ENCODE results near the gene WNT3A. TPM values are rescaled to one million over a fixed set of nuclear protein-coding genes. Genes with fewer than 3 reads are reported as not detected.
A peak's percentile ranks its signal among the peaks of the same experiment; 100 is the strongest.

The WNT3A gene
- total and polyA plus RNA-seq, 9 of the 15 experiments (the other 6 are each of a cell fraction or from before 2014, with no cell fraction given): not detected

DNA sequence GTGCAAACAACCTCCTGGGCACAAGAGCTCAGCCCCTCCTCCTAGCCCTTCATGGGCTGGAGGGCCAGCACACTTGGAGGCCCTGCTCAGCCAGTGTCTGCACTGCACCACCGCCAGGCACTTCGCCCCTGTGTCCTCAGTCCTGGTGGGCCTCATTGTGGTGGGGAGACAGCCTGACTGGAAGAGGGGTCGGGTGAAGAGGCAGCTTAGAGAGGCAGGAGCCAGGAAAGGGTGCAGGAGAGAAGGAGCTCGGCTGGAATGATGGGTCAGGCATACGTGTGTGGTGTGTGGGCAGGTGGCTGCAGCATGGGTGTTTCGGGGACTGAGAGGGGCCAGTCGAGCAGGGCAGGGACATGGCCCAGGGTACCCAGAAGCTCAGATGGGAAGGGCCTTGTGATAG lies 4.1 kb downstream of the WNT3A start:
- peak in 1 of 4 experiments; percentile 4 for DNase-seq (ENCODE audit: extremely low read depth in 1 of 4, low spot score in 3 of 4)
- H3K4me2 ChIP-seq (ENCODE audit: insufficient read depth, low read length): no peak overlapping the region
- WGBS (ENCODE audit: insufficient coverage, low coverage, missing lambda C conversion rate): 0% methylated on average over 7 of the region's 7 CpGs
- ChIA-PET POLR2A (interaction anchor here (0.7 kb wide), 2 partner anchors 8 to 11 kb away, joined by 3 read pairs; no protein-coding TSS in a partner anchor), CTCF (ENCODE audit: low intra/inter-chr PET ratio) (no interaction called here)
- H3K9me1 ChIP-seq (ENCODE audit: control insufficient read depth, insufficient read depth, low read length): peaks cover 3% of the 10 kb centered on the region
- H3K27ac ChIP-seq (ENCODE audit: extremely low read depth, low read depth, low read length): no peak overlapping the region
- H3K4me3 ChIP-seq: no peak overlapping the region
- FAIRE-seq: no peak
- no peaks in the 10 kb centered on the region for H3K79me2 ChIP-seq (ENCODE audit: control insufficient read depth, insufficient read depth, low read length)
- no peaks in the 10 kb centered on the region for H3K9me3 ChIP-seq (replicated peaks; ENCODE audit: control insufficient read depth, insufficient read depth, low read depth, low read length)
- TF ChIP-seq CBFA2T3 (IDR thresholded peaks at IDR 0.05) (no peak), JUND (IDR thresholded peaks at IDR 0.05; ENCODE audit: borderline replicate concordance, low read depth, low read length) (no peak), JUND (tag; IDR thresholded peaks at IDR 0.05; ENCODE audit: borderline replicate concordance, low read depth, low read length) (no peak), RAD21 (CRISPR knock-in tag; conservative IDR thresholded peaks at IDR 0.05 in 1 of 2, IDR thresholded peaks at IDR 0.05 in 1 of 2) (no peak), SMC3 (conservative IDR thresholded peaks at IDR 0.05; ENCODE audit: insufficient read depth, low read depth, low read length) (no peak), ZNF239 (CRISPR knock-in tag; IDR thresholded peaks at IDR 0.05) (no peak), ZNF311 (CRISPR knock-in tag; IDR thresholded peaks at IDR 0.05) (no peak), NFYB (IDR thresholded peaks at IDR 0.05; ENCODE audit: extremely low read depth, insufficient read length) (no peak), BDP1 (IDR thresholded peaks at IDR 0.05; ENCODE audit: insufficient read depth, insufficient read length) (no peak), ARHGAP35 (IDR thresholded peaks at IDR 0.05; ENCODE audit: partially characterized antibody) (no peak), PHB (CRISPR knock-in tag; IDR thresholded peaks at IDR 0.05) (no peak), KDM2B (CRISPR knock-in tag; IDR thresholded peaks at IDR 0.05) (no peak), ZNF696 (CRISPR knock-in tag; conservative IDR thresholded peaks at IDR 0.05) (no peak), MYNN (IDR thresholded peaks at IDR 0.05) (no peak), MYNN (CRISPR knock-in tag; IDR thresholded peaks at IDR 0.05) (no peak)
- peaks cover 0 to 36% of the 10 kb centered on the region in 2 experiments; a peak in 2 of 5 replicates for H3K4me1 ChIP-seq (replicated peaks in 1 of 2; ENCODE audit: control insufficient read depth in 2 of 2, insufficient read depth in 2 of 2, low read length in 2 of 2)
- BruUV-seq (replicated peaks): no TSS peak
- no peak overlapping the region for H3K9ac ChIP-seq (ENCODE audit: insufficient read depth in 1 of 2, low read depth in 2 of 2, low read length in 2 of 2)
- peaks cover 4% of the 10 kb centered on the region; the same call in 1 of the 2 replicates for H4K20me1 ChIP-seq (replicated peaks; ENCODE audit: control insufficient read depth, insufficient read depth, low read length)
- ATAC-seq: peak; percentile 5; the same call in 2 of the 3 replicates
- intact Hi-C loops (cut with micrococcal nuclease): no loop called here
- no peaks in the 10 kb centered on the region for H3K36me3 ChIP-seq (ENCODE audit: control insufficient read depth, insufficient read depth, low read length)
- H3K27me3 ChIP-seq (ENCODE audit: control insufficient read depth in 2 of 2, insufficient read depth in 2 of 2, low read length in 2 of 2): peaks cover 58 to 94% of the 10 kb centered on the region in 2 experiments
- H2AFZ ChIP-seq (ENCODE audit: low read depth, low read length): no peak overlapping the region
- in situ Hi-C loops (cut with MboI): no loop called here
